ENCODE measurements around the gene FEM1B.

DNA sequence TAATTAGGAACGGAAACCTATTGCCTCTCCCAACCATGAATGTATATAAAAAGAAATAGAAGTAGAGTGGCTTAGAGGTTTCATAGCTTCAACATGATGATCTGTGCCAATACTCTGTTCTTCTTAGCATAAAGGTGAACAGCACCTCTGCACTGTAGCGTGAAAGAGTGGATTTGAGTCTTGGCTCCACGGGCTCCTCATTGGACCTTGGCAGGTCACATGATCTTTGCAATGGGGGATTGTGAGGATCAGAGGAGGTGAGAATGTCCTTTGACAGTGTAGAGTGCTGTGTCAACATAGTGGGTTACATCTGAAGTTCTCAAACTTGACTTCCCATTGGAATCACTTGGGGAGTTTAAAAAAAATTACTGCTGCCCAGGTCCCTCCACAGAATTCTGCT, 51.4 kb downstream of the FEM1B start:
- TF ChIP-seq, protein P1, sequence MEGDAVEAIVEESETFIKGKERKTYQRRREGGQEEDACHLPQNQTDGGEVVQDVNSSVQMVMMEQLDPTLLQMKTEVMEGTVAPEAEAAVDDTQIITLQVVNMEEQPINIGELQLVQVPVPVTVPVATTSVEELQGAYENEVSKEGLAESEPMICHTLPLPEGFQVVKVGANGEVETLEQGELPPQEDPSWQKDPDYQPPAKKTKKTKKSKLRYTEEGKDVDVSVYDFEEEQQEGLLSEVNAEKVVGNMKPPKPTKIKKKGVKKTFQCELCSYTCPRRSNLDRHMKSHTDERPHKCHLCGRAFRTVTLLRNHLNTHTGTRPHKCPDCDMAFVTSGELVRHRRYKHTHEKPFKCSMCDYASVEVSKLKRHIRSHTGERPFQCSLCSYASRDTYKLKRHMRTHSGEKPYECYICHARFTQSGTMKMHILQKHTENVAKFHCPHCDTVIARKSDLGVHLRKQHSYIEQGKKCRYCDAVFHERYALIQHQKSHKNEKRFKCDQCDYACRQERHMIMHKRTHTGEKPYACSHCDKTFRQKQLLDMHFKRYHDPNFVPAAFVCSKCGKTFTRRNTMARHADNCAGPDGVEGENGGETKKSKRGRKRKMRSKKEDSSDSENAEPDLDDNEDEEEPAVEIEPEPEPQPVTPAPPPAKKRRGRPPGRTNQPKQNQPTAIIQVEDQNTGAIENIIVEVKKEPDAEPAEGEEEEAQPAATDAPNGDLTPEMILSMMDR (IDR thresholded peaks at IDR 0.05) = no peak
- TF ChIP-seq MAFK (IDR thresholded peaks at IDR 0.05; ENCODE audit: partially characterized antibody) = no peak
- TF ChIP-seq SMC3 (IDR thresholded peaks at IDR 0.05) = no peak
- TF ChIP-seq NPAS2 (CRISPR knock-in tag; IDR thresholded peaks at IDR 0.05; ENCODE audit: borderline replicate concordance) = no peak
- no peak for TF ChIP-seq RAD21 (conservative IDR thresholded peaks at IDR 0.05 in 1 of 2, IDR thresholded peaks at IDR 0.05 in 1 of 2)
- no peak for TF ChIP-seq ZFP36 (IDR thresholded peaks at IDR 0.05; ENCODE audit: borderline replicate concordance, partially characterized antibody)
- no peak for TF ChIP-seq CHD2 (IDR thresholded peaks at IDR 0.05; ENCODE audit: low read length, partially characterized antibody)
- TF ChIP-seq RFX5 (IDR thresholded peaks at IDR 0.05) = no peak
